GM21528 (cell line): ENCODE results near the gene ATXN1.
A peak's percentile ranks its signal among the peaks of the same experiment; 100 is the strongest.
"Not testable (repeated sequence)": the region's sequence is repeated elsewhere in the genome, so short reads cannot be mapped to it uniquely, and the experiment has no call there.

Source experiments
- ATAC-seq: cut with Tn5 transposase; IDR thresholded peaks from one replicate; pipeline ENCODE4 v1.9.1; 2021; ENCODE audit warnings: mild to moderate bottlenecking, moderate library complexity; ENCODE audit not compliant: unreplicated experiment, low FRiP score

The ATXN1 gene

GRCh38 chr6:16555550-16555949 is 205.7 kb downstream of the ATXN1 start:
- ATAC-seq = no peak

DNA sequence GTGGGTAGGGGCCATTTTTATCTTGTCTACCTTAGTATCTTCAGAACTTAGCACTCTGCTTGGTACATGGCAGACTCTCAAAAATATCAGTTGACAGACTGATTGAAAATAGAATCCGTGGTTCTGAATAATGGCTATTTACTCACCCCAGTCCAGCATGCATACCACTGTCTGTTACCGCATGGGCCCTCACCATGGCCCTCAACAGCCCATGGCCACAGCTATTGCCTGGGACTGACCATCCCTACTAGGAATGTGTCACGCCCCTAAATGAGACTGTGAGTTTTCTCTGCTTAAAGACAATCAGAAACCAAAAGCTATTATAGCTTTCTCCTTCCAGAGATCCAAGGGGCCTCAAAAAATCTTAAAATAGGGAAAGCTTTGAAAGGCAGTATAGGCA is 207.7 kb downstream of the ATXN1 start:
- ATAC-seq = no peak

GRCh38 chr6:16551466-16551865 is 209.8 kb downstream of the ATXN1 start:
- no peak for ATAC-seq

- ATAC-seq = no peak
These were observed 213.1 kb downstream of the ATXN1 start for GRCh38 chr6:16548121-16548520.

- ATAC-seq = no peak
These were observed 213.7 kb downstream of the ATXN1 start for GRCh38 chr6:16547587-16547986.

DNA sequence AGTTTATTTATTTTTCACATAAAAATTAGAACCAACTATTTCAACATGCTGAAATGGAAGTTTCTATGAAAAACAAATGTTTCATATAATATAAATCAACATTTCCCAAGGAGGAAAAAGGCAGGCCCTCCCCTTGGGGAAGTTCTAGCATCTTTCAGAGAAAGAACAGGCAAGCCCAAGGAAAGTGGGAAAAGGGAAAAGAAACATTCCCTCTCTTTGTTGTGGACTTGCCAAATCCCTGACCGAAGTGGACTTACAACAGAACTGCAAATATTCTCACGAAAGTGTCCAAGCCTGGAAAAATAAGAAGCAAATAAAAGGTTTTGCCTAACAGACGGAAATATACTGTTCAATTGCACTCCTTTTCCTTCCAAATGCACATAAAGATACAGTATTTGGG is 214.4 kb downstream of the ATXN1 start:
- no peak for ATAC-seq

GRCh38 chr6:16545382-16545781 is 215.9 kb downstream of the ATXN1 start:
- ATAC-seq = no peak

- ATAC-seq = no peak
These were observed 216.7 kb downstream of the ATXN1 start for GRCh38 chr6:16544521-16544920.

- no peak for ATAC-seq
These were observed 217.3 kb downstream of the ATXN1 start for GRCh38 chr6:16544006-16544405.

- no peak for ATAC-seq
These were observed 217.7 kb downstream of the ATXN1 start for GRCh38 chr6:16543521-16543920.

DNA sequence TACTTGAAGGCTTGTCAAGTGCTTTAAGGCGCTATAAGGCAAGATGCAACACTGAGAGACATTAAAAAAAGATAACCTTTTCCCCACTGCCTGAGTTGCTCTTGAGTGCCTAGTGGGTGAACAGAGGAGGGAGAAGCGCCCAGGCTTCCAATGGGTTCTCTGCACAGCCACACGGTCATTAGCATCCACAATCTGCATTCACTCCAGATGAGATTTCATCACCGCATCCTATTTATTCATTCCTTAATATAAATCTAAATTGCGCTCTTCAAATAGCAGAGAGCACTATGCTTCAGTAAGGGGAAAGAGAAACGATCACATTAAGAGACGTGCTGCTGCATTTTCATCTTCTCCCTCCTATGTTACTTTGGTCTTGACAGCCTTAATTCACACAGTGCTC is 219.2 kb downstream of the ATXN1 start:
- no peak for ATAC-seq

GRCh38 chr6:16540804-16541752 is 220.2 kb downstream of the ATXN1 start:
- ATAC-seq = peak; percentile 50

DNA sequence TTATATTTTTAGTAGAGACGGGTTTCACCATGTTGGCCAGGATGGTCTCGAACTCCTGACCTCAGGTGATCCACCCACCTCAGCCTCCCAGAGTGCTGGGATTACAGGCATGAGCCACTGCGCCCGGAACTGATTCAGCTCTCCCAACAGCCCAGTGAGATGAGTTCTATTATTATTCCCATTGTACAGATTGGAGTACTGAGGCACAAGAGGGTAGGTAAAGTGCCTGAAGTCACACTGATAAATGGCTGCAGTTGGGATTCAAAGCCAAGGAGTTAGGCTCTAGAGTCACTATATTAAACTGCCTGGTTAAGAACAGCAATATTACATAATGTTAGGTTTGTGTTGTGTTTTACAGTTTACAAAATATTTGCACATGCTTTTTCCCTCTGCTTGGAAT is 220.9 kb downstream of the ATXN1 start:
- not testable (repeated sequence) for ATAC-seq

GRCh38 chr6:16539086-16539931 is 222.0 kb downstream of the ATXN1 start:
- ATAC-seq = no peak

DNA sequence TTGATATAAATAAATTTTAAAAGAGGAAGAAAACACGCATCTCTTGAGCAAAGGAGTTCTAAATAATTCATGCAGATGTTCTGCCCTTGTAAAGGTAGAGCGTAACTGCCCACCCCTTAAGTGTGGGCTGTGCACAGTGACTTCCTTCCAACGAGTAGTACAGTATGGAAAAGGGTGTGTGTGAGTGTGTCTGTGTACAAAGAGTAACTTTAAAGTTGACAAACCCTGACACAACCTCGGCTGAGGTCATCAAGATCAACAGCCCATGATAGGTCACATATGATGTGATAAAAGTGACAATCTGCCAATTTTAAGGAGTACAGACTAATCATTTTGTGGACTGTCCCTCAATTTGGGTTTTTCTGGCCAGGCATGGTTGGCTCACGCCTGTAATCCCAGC is 225.7 kb downstream of the ATXN1 start:
- no peak for ATAC-seq

GRCh38 chr6:16533721-16534136 is 227.5 kb downstream of the ATXN1 start:
- ATAC-seq = no peak

DNA sequence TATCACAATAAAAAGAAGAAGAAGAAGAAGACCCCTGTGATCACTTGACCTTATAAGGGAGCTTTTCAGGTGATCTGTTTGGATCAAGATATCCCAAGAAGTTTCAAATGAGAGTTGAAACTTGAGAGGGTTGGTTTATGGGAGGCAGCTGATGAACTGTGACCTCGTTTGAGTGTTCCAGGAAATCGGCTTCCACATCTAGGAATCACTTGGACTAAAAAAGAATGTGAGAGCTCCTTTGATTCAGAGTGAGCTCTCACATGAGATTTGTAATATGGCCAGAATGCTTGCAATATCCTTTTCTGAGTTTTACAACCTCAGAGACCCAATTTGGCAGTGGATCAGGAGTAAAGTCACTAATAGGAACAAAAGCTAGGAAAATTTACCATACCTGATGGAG is 228.1 kb downstream of the ATXN1 start:
- ATAC-seq = no peak

DNA sequence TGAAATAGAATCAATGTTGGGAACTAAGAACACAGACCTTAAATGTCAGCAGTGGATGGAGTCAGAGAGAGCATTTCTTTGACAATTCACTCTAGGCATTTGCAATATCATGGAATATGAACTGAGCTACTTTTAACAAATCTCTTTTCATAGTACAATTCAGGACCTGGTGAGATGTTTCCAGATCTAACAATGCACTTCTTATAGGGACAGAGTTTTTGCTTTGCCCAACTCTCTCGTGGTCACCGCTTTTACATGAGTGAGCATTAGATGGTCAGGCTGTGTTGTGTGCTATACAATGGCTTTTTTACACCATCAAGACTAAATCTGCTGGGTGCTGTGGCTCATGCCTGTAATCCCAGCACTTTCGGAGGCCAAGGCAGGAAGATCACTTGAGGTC is 233.6 kb downstream of the ATXN1 start:
- ATAC-seq = no peak

GRCh38 chr6:16524380-16524707 is 236.9 kb downstream of the ATXN1 start:
- ATAC-seq = no peak

GRCh38 chr6:16523606-16524379 is 237.5 kb downstream of the ATXN1 start:
- no peak for ATAC-seq

DNA sequence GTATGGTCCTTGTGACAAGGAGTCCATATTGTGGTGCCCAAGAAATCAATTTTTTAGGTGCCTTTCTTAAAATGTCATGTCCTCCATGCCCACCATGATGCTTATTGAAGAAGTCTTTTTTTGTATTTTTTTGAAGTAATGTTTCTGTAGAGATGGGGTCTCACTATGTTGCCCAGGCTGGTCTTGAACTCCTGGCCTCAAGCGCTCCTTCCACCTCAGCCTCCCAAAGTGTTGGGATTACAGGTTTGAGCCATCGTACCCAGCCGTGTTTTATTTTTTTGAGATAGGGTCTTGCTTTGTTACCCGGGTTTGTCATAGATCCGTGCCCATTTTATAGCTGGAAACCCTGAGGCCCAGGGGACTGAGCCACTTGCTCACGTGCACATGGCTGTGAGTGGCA is 238.3 kb downstream of the ATXN1 start:
- ATAC-seq = no peak
